Non-pigmented ciliary epithelial cell (primary cell): ENCODE data around the gene GRID1.

Experiments
- DNase-seq: peaks from one replicate; pipeline ENCODE4 v3.0.0-alpha.2; 2010; ENCODE audit warnings: low read depth

GRID1 gene

DNA sequence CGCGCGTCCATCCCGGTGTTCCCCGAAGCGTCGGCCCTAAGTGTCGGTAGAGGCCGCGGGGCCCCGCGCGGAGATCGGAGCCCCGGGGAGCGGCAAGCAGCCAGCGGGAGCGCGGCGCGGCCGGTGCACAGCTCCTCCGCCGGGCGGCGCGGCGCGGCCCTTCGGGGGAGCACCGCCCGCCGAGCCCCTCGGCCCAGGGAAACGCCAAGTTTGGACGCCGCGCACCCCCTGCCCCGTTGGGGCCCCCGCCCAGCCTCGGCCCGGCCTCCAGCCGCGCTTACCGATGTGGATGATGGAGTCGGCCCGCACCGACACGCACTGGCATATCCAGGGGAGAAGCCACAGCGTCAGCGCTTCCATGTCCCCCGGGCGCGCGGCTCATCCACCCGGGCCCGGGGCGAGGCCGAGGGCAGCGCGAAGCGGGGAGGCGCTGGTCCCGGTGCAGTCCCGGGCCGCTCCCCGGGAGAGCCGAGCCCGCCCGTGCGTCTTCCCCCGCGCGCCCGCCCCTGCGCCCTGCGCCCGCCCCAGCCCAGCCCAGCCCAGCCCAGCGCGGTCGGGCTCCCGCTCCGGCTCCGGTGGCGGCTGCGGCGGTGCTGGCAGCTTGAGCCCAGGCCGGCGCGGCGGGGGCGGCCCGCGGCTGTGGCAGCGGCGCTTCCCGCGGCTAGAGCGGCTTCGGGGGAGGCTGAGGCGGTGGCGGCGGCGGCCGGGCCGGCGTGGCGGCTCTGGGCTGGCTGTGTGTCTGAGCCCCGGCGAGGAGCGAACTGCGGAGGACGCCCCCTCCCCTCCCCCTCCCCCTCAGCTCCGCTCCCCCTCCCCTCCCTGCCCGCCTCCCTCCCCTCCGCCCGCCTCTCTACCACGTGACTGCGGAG, at the start of gene GRID1:
TSS of gene GRID1 (minus strand) at position 763 of the 869 bp plus-strand sequence.
- no peak for DNase-seq

DNA sequence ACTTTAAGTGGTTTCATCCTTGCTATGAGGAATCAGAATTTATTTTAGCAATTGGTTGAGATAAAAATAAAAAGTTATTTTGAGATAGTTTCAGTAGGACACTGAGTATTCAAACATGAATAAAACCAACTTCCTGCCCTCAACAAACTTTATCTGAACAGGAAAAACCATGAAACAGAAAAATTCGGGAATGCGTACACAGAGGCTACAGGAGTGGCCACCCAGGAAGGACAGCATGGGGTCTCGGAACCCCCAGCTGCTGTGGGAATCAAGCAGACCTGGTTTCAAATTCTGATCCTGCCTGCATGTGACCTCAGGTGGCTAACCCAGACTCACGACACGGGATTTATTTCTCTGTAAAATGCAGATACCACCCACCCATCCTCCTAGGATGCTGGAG, 49.0 kb upstream of the GRID1 start:
- no peak for DNase-seq

DNA sequence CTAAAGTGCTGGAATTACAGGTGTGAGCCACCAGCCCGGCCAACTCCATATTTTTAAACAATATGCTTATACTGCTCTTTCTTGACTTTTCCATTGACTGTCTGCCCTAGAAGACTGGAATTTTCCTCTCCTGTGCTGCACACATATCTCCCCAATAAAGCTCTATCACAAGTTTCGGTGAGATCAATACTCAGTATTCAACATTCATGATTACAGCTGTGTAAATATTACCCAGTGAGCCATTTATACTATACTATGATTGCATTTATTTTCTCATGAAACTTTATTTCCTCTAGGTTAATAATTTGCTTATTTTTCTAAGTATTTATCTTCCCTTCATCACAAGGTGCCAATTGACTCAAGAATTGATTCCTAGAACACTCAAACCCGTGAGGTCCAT, 48.5 kb upstream of the GRID1 start:
- DNase-seq, result no peak

DNA sequence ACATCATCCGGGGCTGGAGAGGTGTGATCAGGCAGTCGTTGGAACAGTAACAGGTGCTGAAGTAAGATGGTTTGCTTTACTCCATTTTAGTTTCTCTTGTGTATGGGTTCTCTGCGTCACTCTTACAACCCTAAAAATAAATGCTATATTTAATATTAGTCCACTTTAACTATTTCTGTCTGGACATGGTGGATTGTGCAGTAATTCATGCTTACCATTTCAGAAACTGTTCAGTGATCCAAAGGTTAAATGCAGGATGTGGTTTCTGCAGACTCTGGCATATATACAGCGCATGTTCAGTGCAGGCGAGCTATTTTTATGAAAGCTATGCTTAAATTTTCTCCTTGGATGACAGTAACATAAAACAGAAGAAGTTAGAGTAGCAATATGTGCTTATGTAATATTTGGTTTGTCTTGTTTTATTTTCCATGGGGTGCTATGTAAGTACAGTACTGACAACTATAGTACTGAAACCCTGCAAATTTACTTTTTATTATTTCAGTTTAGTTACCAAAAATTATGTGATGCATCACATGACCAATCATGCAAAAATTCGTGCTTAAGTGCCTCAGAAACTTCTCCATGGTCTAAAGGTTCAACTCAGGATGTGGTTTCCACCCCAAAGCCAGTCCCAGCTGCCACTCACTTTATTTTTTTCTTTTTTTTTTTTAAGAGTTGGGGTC, 46.6 kb upstream of the GRID1 start:
- DNase-seq, result no peak

DNA sequence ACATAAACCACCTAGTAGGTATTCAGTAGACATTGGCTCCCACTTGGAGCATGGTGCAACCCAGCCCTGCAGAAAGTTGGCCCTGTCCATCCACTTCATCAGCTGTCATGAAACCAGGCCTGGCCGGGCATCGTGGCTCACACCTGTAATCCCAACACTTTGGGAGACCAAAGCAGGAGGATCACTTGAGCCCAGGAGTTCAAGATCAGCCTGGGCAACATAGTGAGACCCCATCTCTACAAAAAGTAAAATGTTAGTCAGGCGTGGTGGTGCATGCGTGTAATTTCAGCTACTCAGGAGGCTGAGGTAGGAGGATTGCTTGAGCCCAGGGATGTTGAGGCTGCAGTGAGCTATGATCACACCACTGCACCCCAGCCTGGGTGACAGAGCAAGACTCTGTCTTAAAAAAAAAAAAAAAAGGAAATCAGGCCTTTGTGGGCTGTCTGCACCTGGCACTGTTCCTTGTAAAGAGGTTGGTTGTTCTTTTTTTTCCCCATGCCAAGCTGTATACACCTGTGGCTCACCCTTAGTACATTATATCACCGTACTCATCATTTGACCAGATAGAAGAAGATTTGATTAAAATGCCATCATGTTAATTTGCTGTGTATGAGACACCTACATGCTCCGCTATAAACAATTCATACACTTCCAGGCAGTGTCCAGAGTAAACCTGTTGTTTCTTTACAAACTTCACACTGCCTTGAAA, 45.4 kb upstream of the GRID1 start:
- no peak for DNase-seq

GRCh38 chr10:86411281-86411841, 44.8 kb upstream of the GRID1 start:
- DNase-seq, result peak; percentile 85

- peak; percentile 72 for DNase-seq
These were observed 44.0 kb upstream of the GRID1 start for GRCh38 chr10:86410542-86411124.

- no peak for DNase-seq
These were observed 42.6 kb upstream of the GRID1 start for GRCh38 chr10:86409183-86409582.

DNA sequence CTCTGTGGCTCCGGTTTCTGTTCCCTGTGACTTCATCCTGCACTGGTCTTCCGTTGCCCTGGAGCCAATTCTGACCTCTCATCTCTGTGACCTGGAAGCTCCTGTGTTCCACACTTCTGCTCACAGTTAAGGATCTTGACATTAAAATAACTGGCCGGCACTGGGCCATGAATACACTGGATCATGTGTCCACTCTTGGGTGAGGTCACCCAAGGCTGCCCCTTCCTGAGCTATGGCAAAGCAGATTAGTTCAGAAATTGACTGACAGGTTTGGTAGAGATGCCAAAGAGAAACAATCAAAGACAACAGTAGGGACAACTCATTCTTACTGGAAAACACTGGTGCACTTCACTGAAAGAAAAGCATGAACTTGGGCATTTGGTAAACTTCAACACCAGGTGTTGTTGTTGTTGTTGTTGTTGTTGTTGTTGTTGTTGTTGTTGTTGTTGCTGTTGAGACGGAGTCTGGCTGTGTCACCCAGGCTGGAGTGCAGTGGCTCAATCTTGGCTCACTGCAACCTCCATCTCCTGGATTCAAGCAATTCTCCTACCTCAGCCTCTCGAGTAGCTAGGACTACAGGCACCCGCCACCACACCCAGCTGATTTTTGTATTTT, 36.7 kb upstream of the GRID1 start:
- DNase-seq, result no peak

GRCh38 chr10:86402283-86402941, 35.8 kb upstream of the GRID1 start:
- no peak for DNase-seq

DNA sequence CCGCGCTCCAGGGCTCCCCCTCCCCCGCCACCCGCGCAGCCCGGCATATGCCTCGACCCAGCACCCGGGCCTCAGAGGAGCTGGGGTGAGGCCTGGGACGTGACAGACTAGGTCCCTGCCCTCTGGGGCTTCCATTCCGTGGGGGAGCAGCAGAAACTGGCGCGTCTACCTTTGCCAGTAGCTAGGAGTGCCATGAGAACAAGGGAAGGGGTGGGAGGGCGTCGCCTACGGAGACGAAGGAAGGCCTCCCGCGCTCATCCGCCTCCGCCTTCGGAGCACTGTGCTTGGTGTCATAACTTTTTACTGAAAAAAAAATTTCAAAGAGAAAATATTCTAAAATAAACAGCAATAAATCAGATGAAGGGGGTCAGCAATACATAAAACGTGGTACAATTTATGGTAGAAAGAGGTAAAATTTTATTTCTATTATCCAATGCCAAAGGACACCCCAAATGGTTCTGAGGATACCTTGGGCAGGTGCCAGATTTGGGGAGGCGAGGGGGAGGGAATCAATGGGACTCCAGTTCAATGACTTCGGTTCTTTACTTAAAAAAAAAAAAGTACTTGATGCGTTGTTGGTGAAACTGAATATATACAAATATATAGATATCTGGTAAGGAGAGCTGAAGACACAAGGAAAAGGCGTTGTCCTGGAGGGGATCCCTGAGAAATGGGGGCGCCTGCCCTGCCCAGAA, 35.1 kb upstream of the GRID1 start:
- DNase-seq, result no peak

DNA sequence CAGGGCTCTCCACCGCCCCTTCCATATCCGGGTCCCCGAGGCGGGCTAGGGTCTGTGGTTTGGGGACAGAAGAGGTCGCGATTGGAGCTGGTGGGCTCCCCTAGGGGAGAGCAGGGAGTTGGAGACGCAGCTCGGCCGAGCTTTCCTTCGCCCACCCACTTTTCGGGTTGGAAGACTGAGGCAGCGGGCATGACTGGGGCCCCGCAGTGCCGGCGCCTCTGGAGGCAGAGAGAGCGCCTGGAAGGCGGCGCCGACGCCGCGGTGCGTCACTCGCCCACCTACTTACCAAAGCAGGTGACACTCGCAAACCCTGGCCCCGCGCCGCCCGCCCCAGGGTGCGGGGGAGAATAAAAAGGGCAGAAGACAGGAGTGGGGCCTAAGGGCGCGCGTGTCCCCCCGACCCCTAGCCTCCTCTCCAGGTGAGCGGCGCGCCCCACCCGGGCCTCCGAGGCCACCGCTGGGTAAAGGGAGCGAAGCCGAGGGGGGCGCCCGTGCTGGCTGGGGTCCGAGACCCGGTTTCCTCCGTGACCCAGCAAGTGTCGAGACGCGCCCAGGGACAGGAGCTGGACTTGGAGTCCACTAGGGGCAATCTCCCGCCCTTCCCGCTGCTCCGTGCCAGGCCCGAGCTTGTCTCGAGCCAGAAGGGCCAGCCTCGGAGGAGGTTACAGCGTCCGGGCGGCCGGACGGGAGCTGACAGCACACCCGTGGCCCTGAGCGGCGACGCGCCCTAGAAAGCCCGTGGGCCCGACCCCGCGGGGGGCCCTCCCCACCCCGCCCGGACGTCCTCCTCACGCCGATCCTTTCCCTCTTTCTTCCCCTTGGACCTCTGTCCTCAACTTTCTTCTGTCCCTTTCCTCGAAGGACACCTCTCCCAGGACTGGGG, 34.4 kb upstream of the GRID1 start:
- DNase-seq, result no peak

DNA sequence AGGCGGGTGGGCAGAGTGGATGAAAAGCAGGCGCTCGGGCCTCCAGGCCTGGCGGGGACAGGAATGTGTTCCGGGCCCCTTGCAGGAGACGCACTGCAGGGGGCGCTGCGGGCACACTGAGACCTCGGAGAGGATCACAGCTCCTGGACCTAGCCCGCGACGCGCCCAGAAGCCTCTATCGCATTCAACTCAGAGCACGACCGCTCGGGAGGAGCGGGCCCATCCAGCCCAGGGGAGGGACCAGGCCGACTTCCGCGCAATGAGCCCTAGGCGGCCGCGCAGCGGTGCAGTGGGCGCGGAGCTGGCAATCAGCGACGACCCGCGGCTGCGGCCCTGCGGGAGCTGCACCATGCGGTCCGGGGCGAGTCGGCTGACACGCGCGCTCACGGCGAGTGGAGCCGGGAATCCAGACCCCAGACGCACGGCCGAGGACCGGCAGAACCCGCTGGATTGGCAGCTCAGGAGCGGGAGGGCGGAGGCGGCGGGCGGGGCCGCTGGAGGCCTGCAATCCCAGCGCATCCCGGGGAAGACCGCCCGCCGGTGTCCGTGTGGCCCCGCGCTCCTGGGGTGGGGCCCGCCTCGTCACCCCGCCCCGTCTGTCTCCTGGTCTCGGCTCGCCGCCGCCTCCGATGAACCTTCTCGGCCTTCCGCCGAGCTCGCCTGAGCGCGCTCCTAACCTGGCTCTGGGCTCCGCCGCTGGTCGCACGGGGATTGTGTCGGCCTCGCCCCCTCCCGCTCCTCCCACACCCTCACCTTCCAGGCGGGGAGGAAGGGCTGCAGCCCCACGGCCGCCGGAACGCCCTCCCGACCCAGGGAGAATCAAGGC, 33.5 kb upstream of the GRID1 start:
- peak; percentile 71 for DNase-seq

DNA sequence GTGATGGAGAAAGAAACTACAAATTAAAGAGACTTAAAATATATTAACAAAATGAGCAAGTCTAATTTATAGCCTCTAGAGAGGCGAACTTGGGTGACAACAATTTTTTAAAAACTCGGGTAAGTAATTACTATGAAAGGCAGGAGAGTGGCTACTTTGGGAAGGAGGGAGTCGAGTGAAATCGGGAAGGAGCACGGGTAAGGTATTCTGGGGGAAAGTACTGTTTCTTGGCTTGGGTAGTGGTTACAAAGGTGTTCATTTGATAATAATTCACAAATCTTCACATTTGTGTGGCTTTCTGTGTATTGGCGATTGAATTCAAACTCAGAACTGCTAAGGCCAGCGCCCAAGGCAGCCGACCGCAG, 32.9 kb upstream of the GRID1 start:
- DNase-seq, result no peak

- DNase-seq, result no peak
These were observed 30.5 kb upstream of the GRID1 start for GRCh38 chr10:86397120-86397519.

GRCh38 chr10:86393862-86394455, 27.4 kb upstream of the GRID1 start:
- DNase-seq, result no peak

DNA sequence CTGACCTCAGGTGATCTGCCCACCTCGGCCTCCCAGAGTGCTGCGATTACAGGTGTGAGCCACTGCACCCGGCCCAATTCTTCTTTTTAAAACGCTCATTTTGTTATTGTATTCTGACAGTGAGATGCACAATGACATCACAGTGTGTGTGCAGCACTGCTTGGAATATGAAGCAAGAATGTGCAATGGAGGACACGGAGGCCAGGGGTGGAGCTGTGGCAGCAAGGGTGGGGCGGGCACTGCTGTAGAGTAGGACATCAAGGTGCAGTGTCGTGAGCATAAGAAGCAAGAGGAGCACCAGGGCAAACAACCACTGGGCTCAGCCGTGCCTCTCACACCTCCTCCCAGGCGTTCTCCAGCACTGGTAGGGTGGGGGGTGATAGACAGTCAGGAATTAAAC, 26.8 kb upstream of the GRID1 start:
- DNase-seq, result no peak

DNA sequence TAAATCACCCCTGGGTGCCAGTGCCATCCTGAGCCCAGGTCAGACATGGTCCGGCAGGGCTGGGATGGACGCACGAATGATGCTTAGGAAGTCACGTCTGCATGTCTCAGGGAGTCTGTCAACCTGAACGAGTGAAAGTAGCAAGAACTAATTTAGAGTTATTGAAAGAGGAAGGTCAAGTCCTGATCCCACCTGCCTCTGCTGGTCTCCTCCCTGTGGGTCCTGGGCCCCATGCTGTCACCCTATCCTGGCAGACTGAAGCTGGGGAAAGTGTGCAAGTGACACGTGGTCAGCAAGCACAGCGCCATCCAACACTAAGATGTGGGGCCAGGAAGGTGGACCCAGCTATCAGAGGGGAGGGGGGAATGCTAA, 26.1 kb upstream of the GRID1 start:
- DNase-seq, result no peak
